ENCODE results near the gene ZDHHC18.

Gene ZDHHC18

GRCh38 chr1:26826261-26827105 lies at the start of gene ZDHHC18:
ZDHHC18 (plus strand) TSS chr1:26826688; CDS start chr1:26826805, 117 bp downstream.
- TF ChIP-seq, protein P1, sequence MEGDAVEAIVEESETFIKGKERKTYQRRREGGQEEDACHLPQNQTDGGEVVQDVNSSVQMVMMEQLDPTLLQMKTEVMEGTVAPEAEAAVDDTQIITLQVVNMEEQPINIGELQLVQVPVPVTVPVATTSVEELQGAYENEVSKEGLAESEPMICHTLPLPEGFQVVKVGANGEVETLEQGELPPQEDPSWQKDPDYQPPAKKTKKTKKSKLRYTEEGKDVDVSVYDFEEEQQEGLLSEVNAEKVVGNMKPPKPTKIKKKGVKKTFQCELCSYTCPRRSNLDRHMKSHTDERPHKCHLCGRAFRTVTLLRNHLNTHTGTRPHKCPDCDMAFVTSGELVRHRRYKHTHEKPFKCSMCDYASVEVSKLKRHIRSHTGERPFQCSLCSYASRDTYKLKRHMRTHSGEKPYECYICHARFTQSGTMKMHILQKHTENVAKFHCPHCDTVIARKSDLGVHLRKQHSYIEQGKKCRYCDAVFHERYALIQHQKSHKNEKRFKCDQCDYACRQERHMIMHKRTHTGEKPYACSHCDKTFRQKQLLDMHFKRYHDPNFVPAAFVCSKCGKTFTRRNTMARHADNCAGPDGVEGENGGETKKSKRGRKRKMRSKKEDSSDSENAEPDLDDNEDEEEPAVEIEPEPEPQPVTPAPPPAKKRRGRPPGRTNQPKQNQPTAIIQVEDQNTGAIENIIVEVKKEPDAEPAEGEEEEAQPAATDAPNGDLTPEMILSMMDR (IDR thresholded peaks at IDR 0.05): peak; percentile 91
- TF ChIP-seq ZFX (IDR thresholded peaks at IDR 0.05; ENCODE audit: borderline replicate concordance): no peak
- peak within 1 kb of the TSS; percentile 71 for H3K27ac ChIP-seq

- peak overlapping the region; percentile 97; the same call in 1 of the 2 replicates for H3K27ac ChIP-seq
- TF ChIP-seq, protein P1 (IDR thresholded peaks at IDR 0.05): no peak
- TF ChIP-seq ZFX (IDR thresholded peaks at IDR 0.05; ENCODE audit: borderline replicate concordance): no peak
These were observed 47.3 kb upstream of the ZDHHC18 start for GRCh38 chr1:26779098-26779668.

DNA sequence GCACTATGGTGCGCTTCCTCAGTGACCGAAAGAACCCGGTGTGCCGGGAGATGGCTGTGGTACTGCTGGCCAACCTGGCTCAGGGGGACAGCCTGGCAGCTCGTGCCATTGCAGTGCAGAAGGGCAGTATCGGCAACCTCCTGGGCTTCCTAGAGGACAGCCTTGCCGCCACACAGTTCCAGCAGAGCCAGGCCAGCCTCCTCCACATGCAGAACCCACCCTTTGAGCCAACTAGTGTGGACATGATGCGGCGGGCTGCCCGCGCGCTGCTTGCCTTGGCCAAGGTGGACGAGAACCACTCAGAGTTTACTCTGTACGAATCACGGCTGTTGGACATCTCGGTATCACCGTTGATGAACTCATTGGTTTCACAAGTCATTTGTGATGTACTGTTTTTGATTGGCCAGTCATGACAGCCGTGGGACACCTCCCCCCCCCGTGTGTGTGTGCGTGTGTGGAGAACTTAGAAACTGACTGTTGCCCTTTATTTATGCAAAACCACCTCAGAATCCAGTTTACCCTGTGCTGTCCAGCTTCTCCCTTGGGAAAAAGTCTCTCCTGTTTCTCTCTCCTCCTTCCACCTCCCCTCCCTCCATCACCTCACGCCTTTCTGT lies 46.0 kb upstream of the ZDHHC18 start:
- TF ChIP-seq, protein P1 (IDR thresholded peaks at IDR 0.05): no peak
- TF ChIP-seq ZFX (IDR thresholded peaks at IDR 0.05; ENCODE audit: borderline replicate concordance): no peak
- H3K27ac ChIP-seq: peak overlapping the region; percentile 97

- H3K27ac ChIP-seq: peak overlapping the region; percentile 97
- TF ChIP-seq, protein P1 (IDR thresholded peaks at IDR 0.05): no peak
- no peak for TF ChIP-seq ZFX (IDR thresholded peaks at IDR 0.05; ENCODE audit: borderline replicate concordance)
These were observed 45.2 kb upstream of the ZDHHC18 start for GRCh38 chr1:26781206-26781825.

- H3K27ac ChIP-seq: peak overlapping the region; percentile 97
- TF ChIP-seq, protein P1 (IDR thresholded peaks at IDR 0.05): no peak
- TF ChIP-seq ZFX (IDR thresholded peaks at IDR 0.05; ENCODE audit: borderline replicate concordance): no peak
These were observed 43.8 kb upstream of the ZDHHC18 start for GRCh38 chr1:26782521-26783212.

GRCh38 chr1:26783646-26784022 lies 42.9 kb upstream of the ZDHHC18 start:
- TF ChIP-seq ZFX (IDR thresholded peaks at IDR 0.05; ENCODE audit: borderline replicate concordance): no peak
- TF ChIP-seq, protein P1 (IDR thresholded peaks at IDR 0.05): no peak
- peak overlapping the region; percentile 97 for H3K27ac ChIP-seq
